CD4-positive, alpha-beta T cell treated with Interferon alpha-2 for 1 hour (primary cell): ENCODE measurements around the gene FCN1.

Experiments
- DNase-seq, 2 donors: peaks; one replicate each; pipeline ENCODE4 v3.0.0-alpha.2; 2020 to 2022

The FCN1 gene

DNA sequence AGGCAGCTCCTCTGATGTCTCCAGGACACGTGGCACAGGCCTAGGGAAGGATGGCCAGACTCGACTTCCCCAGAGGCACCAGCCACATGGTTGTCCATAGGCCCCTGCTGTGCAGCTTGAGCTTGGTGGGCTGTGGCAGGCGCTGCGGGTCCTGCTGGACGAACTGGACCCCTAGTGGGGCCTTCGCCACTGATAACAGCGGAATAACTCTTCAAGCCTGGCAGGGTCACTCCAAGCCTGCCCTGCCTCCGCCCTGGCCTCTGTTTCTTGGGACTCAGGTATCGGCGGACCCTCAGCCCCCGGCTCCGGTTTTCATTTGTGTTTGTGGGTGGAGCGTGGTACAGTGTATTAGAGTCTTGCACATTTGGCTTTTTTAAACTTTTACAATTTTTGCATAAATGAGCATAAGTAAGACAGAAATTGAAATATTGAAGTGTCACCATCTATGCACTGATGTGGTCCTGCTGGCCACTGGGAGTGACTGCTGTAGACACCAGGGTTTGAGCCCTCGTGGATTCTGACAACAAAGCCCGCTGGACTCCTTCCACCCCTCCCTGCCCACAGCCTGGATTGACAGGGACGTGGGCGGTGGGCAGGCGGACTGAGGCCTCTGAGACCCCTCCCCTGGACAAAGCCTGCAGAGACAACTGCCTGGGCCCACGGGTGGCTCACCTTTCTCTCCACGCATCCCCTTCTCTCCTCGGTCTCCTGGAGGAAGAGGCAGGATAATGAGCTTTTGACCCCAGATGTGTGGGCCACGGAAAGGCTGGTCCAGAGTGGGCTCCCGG is 3.8 kb downstream of the FCN1 start:
- DNase-seq: no peak

DNA sequence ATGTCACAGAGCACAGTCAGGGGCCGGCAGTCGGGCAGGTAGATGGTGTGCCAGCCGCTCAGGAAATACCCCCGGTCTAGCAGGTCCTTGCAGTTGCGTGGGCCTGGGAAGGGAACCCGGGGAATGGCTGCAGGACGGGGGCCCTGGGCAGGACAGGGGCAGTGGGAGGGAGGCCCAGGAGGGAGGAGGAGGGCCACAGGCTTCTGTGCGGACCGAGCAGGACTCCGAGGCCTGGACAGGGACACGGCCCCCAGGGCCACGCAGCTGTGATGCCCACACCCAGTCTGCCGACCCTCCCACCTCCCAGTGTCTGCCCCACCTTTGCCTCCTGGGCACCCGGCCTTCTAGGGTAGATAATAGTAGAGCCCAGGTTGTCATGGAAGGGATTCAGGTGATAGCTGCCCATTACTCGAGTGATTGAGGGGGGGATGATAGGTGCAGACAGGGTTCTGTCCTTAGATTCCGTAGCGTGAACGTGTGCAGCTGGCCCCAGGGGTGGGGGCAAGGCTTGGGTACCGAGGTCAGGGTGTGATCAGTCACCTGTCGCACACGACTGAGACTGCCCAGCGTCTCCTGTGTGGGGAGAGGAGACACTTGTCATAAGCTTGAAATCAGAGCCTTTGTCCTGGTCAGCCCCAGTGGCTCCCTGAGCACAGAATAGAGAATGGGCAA is 4.5 kb downstream of the FCN1 start:
- DNase-seq: no peak

DNA sequence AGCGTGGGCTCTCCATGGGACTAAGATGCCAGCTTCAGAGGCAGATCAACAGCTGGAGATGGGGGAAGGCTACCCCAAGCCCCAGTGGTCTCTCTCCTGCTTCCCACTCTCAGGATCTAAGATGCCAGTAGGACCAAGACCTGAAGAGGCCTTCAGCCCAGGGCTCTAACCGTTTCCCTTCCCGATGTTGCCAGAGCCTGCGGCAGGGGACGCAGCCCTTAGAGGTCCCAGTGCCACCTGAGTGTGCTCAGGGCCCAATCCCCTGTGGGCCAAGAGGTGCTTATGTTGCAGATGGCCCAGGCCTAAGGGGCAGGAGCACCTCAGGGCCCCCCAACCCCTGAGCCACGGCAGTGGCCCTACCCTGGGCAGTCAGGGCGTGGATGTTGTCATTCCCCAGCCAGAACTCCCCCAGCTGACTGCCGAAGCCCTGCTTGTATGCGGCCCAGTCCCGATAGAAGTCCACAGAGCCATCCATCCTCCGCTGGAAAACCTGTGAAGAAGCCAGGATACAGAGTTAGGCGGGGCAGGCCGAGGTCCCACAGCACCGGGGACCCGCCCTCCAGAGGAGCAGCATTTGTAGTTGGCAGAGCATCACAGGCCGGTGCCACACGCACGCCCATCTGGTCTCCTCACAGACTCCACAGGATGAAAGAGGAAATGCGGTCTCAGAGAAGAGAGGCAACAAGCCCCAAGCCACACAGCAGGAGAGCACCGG is 5.4 kb downstream of the FCN1 start:
- no peak for DNase-seq

DNA sequence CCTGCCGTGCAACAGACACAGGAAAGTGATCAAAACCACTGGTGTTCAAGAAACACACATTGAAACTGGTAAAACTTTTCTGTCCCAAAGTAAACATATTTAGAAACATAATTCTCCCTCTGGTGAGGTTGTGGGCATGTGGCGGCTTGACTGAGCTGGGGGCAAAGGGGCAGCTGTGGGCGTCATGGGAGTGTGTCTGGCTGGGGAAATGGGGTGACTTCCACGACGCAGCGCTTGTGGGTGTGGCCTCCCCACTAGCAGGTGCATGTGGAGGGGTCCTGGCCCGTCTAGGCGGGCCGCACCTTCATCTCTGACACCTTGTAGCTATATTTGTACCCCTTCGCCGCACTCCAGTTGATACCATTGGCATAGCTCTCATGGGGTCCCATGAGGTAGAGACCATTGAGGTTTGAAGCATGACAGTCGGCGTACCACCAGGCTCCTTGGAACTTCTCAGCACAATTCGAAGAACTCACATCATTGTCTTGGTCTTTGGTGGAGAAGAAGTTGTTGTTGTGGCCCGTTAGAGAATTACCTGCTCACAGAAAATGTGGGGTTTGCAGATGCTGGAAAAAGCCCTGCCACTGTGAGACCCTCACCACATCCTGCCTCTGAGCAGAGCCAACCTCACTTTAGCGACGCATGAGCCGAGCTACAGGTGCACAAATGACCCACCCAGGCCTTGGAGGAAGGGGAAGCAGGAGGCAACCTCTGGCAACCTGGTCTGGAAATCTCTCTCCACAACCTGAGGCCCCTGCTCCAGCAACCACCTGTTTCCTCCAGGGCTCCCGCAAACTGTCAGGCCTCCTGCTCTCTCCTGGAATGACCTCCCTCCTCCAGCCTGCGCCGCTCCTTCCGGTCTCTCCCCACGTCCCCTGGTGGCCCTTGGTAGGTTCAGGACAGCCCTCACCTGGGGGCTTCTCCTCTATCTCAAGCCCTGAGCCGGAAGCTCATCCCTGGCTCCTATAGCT is 7.9 kb downstream of the FCN1 start:
- DNase-seq: no peak

DNA sequence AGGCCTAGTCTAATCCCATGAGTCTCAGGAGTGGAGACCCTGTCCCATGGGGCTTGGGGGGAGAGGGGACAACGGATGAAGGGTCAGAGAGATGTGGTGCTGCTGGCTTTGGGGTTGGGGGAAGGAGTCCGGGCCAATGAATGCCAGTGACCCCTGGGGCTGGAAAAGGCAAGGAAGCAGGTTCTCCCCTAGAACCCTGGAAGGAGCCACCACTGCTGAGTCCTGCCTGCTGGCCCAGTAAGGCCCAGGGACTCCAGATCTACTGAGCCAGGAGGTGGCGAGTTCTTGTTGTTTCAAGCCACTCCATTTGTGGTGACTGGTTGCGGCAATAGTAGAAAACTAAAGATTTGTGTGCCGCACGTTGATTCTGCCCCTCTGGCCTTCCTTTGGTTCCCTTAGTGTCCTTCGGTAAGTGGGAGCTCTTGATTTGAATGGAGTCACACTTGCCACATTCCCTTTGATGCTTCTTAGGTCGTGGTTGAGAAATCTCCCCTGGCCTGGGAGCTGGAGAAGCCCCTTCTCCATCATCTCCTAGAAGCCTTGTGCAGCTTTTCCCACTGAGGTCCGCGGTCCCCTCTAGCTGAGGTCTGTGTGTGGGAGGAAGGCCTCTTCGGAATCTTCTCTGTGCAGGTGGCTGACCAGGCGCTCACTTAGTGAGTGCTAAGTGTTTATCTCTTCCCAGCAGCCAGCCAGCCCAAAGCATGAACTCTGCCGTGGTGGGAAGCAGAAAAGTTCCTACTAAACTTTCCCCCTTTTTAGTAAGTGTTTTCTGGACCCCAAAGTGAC is 9.0 kb downstream of the FCN1 start:
- DNase-seq: no peak

DNA sequence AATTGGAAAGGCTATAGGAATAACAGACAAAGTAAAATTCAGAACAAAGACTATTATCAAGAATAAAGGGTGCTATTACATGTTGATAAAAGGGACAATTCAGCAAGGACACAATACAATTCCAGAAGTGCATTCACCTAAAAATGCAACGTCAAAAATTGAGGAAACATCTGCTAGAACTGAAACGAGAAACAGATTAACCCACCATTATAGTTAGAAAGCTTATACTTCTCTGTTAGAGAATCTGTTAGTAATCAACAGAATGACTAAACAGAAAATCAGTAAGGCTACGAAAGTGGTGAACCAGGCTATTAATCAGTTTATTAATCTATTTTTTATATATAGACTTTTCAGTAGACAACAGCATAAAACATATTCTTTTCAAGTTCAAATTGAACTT is 14.8 kb downstream of the FCN1 start:
- DNase-seq: no peak

DNA sequence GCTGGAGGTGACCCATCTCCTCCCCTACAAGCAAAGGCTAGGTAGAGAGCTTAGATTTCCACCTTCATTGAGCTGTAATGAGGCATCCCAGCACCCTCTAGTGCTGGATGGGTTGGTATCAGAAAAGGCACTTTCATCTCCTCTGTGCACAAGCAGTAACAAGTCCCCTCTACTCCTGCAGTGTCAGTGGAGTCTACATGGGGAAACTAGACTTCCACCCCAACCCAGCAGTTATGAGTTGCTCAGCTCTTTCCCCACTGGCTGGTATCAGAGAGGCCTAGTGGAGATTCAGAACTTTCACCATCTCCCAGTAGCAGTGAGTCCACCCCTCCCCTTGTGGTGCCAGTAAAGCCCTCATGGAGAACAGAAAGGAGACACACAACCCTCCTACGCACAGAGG is 17.9 kb downstream of the FCN1 start:
- no peak for DNase-seq

DNA sequence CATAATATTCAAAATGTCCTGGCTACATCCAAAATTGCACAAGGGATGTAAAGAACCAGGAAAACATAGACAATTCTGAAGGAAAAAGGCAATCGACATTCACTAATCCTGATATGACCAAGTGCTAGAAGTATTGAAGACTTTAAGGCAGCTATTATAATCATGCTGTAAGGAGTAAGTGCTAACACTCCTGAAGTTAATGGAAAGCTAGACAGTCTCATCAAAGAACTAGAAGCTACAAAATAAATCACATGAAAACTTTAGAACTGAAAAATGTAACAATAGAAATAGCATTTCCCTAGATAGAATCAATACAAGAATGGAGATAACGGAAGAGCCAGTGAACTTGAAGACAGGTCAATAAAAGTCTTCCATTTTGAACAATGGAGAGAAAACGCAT is 18.5 kb downstream of the FCN1 start:
- no peak for DNase-seq

DNA sequence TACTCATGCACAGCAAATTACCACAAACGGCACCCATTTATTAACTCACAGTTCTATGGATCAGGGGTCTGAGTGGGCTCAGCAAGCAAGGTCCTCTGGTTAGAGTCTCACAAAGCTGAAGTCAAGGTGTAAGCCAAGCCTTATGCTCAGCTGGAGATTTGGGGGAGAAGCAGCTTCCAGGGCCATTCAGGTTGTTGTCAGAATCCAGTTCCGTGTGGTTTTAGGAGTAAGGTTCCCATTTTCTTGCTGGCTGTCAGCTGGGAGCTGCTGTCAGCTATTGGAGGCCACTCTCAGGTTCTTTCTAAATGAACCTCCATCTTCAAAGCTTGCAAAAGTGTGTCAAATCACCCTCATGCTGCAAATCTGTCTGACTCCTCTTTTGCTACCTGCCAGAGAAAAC is 19.4 kb downstream of the FCN1 start:
- no peak for DNase-seq

DNA sequence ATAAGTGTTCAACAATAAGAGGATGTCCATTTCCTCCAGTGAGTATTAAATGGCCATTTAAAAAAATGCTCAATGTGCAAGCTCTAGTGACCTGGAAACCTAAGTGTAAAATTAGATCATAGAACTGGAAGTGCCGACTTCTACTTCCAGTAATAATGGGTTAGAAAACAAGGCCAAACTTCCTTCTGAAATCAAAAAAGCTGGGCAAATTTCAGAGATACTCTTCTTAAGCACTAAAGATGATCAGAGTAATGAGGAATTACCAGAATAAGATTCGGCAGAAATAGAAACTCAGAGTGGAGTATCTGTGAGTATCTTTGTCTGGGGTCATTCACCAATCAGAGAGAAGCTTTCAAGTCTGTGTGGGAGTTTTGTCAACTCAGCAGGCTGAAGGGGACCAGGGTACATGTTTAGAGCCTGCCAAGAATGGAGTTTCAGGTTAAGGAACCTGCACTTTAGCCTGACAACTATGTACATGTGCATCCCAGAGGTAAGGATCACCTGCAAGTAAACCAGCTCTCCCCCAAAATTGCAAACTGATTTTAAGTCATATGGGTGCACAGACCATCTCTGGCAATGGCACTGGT is 20.0 kb downstream of the FCN1 start:
- DNase-seq: no peak

DNA sequence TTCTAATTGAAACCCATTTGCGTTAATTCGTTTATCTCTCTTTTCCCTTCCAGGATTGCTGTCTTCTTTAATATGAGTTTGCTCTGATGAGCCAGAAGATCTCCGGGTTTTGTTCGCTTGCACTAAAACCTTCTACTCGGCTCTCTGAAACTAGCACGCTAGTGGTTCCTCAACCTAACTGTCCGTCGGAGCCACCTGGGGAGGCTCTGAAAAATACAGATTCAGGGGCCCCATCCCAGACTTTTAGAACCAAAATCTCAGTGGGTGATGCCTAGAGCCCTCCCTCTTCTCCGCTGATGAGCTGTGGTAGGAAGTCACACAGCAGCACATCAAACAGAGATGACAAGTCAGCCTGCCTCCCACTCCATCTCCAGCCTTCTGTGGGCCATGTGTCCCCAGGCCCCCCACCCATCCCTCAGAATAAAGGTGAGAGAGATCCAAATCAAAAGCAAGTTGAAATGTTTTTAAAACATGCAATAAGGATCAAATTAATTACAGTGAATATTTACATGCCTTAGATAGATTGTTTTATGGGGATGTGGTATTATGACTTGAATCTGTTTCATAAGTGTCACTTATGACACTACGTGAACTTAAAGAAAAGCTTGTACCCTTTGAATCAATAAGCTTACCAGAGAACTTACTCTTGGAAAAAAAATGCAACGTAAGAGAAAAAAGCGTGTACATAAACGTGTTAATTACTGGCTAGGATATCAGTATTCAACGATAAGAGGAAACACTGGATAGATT is 20.7 kb downstream of the FCN1 start:
- no peak for DNase-seq

DNA sequence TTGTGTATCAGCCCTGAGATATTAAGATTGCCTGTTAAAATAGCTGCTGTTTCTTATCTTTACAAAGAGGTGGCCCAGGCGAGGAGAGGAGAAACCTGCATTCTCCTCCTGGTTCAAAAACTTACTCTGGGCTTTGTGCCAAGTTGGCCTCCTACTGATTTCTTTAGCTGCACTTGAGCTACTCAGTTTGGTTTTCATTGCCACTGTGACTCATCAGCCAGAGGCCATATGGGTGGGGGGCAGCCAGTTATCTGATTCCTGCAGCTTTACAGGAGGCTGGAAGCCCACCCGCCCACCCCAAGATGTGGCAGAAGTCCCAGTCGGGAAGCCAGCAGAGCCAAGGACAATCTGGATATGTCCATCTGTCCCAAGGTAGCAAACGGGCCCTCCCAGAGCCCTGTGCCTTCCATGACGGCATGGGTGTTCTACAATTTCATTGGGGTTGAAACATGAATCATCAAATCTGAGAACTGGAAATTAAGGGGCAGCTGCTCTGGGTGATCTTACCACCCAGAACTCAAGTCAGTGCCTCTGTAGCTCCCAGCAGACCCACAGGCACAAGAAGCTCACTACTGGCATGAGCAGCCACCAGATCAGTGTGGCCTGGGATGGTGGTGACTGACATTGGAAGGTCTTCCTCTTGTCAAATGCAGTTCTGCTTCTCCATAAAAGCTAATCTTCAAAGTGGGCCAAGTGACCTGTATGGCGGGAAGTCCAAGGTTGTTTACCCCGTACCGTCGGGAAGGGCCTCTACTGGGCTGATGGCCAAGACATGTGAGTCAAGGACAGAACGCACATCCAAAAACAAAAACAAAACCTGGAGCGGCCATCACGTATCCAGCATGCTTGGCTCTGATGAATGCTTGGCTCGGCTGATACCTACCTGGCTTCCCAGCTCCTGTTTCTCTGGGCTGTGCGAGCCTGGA is 21.5 kb downstream of the FCN1 start:
- DNase-seq: no peak

DNA sequence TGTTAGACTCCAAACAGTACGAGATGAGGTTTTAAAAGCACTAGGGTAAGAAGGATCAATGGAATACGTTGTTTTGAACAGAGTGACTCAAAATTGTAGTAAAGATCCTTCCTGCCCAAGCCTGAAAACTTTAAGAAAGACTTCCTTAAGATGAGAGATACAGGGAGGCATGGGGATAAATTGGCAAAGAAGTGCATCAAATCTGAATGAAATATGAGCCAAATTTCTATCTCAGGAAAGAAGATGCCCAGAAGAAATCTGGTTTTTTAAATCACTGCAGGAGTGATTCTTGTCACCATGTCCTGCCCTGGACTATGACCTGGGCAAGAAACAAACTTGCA is 22.2 kb downstream of the FCN1 start:
- no peak for DNase-seq

DNA sequence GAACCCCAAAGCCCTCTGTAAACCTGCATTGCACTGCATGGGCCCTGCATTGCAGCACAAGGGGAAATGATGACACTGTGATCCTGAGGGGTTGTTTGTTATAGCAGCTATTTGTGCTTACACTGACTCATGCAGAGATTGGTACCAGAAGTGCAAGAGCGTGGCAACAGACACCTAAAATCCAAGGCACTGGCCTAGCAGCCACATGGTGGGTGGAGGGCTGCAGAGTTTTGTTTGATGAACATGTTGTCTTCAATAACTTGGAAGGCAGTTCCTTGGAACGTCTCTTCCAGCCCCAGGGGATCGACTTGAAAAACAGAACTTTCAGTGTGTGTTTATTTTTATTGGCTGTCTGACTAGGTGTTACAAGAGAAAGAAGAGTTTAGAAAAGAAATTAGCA is 22.6 kb downstream of the FCN1 start:
- no peak for DNase-seq

DNA sequence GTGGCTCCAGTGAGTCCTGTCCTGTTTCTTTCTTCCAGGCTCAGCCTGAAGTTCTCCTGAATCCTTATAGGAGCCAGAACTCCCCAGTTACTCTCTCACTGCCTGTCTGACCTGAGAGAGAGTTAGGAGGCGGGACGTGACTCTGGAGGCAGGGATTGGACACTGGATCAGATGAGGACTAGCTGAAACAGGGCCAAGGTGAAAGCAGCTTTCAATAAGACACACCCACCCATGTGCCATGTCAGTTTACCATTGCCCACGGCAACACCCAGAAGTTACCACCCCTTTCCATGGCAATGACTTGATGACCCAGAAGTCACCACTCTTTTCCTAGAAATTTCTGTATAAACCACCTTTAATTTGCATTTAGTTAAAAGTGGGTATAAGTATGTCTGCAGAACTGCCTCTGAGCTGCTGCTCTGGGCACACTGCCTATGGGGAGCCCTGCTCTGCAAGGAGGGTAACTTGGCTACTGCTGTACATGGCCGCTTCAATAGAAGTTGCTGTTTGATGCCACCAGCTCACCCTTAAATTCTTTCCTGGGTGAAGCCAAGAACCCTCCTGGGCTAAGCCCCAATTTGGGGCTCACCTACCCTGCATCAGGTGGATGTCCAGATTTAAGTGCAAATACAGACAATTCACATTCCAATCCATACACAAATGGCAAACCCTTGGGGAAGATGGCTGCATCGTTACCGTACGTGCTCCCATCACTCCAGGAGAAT is 23.4 kb downstream of the FCN1 start:
- no peak for DNase-seq

DNA sequence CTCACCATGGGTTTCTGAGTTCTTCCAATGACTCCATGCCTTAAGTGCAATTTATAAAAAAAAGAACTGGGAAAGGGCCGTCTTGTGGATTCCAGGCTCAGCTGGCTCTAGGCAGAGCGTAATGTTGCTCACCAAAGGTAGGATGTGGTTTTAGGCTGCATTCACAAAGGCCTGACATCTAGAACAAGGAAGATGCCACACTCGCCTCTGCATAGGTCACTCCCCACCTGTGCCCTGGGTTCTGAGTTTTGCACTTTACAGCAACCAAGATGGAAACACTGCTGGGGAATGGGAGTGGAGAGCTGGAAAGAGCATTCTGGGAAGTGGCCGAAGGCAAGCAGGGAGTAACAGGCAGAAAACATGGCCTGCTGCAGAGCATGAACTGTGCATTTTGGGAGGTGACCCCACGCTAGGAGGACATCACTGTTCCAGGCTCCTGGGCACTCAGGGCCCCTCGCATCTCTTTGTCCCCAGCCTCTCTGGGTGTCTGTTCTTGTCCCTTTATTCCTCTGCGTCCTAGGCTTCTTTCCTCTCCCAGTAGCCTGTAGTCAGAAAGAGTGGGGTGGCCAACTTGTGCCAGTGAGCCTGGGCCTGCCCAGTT is 24.8 kb downstream of the FCN1 start:
- DNase-seq: no peak

DNA sequence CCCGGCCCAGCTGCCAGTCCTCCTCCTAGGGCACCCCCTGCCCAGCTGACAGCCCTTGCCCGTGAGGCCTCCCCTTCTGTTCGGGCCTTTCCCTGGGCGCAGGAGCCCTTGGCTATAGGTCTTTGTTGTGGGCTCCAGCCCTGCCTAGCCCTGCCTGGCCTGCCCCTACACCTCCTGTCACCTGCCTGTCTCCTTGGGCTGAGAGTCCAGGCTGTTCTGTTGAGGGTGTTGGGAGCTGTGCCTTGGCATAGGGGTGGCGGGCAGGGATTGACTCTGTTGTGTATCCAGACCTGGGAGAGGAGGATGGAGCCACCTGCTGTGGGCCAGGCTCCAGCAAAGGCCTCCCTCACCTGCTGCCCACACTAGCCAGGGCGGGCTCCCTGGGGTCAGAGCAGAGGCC is 25.5 kb downstream of the FCN1 start:
- no peak for DNase-seq

DNA sequence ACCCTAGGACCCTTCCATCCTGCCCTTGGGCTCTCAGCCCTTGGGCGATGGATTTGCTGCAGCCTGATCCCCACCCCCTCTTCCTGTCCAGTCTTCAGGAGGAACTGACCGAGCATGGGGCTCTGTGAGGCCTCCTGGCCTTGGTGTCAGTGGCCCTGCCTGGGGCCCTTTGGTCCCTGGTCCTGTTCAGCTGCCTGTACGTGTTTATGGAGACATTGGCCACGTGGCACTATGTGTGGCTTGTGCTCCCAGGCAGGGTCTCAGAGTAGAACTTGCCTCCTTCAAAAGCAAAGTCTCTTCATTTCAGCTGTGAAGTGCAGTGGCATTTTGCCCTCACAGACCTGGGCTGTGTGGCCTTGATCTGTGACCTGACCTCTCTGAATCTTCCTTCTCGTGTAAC is 26.0 kb downstream of the FCN1 start:
- no peak for DNase-seq

DNA sequence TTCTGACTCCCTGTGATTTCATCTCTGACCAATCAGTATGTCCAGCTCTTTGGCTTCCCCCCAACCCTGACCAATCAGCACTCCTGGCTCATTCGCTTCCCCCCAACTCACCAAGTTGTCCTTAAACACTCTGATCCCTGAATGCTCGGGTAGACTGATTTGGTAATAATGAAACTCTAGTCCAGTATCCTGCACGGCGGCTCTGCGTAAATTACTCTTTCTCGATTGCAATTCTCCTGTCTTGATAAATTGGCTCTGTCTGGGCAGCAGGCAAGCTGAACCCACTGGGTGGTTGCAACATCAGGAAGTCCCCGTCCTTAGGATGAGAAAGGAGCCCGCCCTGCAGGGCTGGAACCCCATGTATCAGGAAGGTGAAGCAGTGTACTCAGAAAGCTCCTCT is 26.7 kb downstream of the FCN1 start:
- DNase-seq: no peak
